ENCODE data around the gene CD82.

DNA sequence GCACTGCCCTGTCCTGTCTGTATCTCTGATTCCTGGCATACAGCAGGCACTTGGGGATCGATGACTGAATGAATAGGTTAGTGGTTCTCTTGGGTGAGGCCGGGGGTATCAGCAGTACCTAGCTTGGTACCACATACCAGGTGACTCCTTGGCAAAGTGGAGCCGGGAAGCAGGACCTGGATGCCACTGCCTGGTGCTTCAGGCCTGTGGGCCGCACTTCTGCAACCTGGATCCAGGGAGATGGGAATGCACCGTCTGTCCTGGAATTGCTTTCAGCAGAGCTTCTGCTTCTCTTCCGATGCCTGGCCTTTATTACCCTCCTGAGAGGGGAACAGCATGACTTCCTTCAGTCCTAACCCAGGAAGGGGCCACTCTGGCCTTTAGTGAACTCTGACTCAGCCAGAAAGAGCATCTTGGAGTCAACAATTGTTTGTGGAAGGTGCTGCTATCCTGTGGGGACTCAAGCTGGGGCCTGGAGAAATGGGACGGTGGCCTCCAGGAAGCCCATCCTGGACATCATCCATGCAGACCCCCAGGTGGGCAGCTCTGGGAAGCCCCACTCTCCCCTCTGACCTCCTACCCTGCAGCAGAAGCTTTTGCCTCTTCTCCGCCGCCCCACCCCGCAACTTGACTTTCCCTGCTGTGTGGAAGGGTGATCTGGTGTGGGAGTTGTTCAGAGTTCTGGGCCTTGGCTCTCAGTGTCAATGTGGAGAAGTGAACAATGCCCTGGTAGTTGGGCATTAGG lies 5.1 kb downstream of the CD82 start:
- TF ChIP-seq CTCF (IDR thresholded peaks at IDR 0.05; ENCODE audit: poor library complexity, severe bottlenecking) (no peak), EP300 (conservative IDR thresholded peaks at IDR 0.05; ENCODE audit: poor library complexity, severe bottlenecking) (no peak), SMC3 (conservative IDR thresholded peaks at IDR 0.05; ENCODE audit: poor library complexity) (no peak), EZH2 (IDR thresholded peaks at IDR 0.05; ENCODE audit: borderline replicate concordance, insufficient read depth, low read length, poor library complexity, severe bottlenecking) (no peak), RAD21 (conservative IDR thresholded peaks at IDR 0.05) (no peak), POLR2AphosphoS5 (IDR thresholded peaks at IDR 0.05) (no peak)
- TF ChIP-seq, protein P1, sequence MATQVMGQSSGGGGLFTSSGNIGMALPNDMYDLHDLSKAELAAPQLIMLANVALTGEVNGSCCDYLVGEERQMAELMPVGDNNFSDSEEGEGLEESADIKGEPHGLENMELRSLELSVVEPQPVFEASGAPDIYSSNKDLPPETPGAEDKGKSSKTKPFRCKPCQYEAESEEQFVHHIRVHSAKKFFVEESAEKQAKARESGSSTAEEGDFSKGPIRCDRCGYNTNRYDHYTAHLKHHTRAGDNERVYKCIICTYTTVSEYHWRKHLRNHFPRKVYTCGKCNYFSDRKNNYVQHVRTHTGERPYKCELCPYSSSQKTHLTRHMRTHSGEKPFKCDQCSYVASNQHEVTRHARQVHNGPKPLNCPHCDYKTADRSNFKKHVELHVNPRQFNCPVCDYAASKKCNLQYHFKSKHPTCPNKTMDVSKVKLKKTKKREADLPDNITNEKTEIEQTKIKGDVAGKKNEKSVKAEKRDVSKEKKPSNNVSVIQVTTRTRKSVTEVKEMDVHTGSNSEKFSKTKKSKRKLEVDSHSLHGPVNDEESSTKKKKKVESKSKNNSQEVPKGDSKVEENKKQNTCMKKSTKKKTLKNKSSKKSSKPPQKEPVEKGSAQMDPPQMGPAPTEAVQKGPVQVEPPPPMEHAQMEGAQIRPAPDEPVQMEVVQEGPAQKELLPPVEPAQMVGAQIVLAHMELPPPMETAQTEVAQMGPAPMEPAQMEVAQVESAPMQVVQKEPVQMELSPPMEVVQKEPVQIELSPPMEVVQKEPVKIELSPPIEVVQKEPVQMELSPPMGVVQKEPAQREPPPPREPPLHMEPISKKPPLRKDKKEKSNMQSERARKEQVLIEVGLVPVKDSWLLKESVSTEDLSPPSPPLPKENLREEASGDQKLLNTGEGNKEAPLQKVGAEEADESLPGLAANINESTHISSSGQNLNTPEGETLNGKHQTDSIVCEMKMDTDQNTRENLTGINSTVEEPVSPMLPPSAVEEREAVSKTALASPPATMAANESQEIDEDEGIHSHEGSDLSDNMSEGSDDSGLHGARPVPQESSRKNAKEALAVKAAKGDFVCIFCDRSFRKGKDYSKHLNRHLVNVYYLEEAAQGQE (IDR thresholded peaks at IDR 0.05; ENCODE audit: borderline replicate concordance): no peak

Data from neural cell (in vitro differentiated cells).